HG03565 (cell line): ENCODE results near the gene RBPJL.

Source experiments
- ATAC-seq: cut with Tn5 transposase; IDR thresholded peaks from one replicate; pipeline ENCODE4 v1.9.1; 2021; ENCODE audit warnings: mild to moderate bottlenecking, moderate library complexity; ENCODE audit not compliant: unreplicated experiment

Gene RBPJL

GRCh38 chr20:45293041-45294002, 13.3 kb upstream of the RBPJL start:
- no peak for ATAC-seq

GRCh38 chr20:45294003-45294368, 12.7 kb upstream of the RBPJL start:
- ATAC-seq: no peak

- no peak for ATAC-seq
Observed at GRCh38 chr20:45294659-45295058, 12.0 kb upstream of the RBPJL start.

DNA sequence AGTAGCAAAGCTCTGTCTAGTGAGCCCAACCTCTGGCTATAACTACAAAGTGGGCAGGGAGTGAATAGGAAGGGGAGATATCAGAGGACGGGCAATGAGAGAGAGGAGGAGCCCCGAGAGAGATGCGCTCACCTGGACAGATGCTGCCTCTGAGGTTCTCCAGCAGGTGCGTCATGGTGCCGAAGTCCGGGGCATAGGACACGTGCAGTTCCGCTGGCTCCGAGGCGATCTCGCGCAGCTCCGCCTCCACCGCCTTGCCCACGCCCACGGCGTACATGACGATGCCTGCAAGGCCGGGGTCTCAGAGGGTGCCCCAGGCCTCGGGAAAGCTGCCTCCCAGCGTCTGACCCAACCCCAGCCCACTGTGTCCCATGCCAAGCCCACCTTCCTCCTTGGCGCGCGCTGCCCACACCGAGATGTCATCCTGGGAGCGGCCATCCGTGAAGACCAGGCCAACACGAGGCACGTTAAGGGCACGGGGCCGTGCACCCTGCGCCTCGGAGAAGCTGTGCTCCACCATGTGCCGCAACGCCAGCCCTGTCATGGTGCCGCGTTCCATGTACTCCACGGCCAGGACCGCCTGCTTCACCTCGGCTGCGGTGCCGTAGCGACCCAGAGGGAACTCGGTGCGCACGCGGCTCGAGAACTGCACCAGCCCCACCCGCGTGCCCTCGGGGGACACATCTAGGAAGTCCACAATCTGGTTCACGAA, 8.7 kb upstream of the RBPJL start:
- ATAC-seq: no peak

DNA sequence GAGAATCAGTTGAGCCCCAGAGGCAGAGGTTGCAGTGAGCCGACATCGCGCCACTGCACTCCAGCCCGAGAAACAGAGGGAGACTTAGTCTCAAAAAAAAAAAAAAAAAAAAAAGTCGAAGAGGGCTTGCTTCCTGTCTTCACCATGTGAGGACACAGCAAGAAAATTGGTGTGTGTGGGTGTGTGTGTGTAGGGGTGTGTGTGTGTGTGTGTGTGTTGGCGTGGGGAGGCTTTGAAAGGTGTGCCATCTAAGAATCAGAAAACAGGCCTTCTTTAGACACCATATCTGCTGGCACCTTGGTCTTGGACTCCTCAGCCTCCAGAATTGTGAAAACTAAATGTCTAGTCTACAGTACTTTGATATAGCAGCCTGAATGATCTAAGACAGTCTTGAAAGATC, 6.9 kb upstream of the RBPJL start:
- no peak for ATAC-seq

DNA sequence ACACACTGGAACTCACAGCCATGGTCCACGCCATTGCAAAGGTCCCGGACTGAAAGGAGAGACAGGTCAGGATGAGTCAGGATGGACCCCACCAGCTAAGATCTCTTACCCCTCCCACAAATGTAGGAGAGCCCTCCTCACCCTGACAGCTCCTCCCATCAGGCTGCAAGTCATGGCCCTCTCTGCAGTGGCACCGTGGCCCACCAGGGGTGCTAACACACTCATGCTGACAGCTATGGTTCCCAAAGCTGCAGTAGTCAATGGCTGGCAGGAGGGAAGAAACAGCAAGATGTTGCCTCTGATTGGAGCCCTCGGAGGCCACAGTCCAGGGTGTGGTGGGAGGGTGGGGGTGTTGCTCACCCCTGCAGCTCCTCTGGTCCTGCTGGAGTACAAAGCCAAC, 5.7 kb upstream of the RBPJL start:
- no peak for ATAC-seq

GRCh38 chr20:45301824-45302271, 4.8 kb upstream of the RBPJL start:
- ATAC-seq: no peak

GRCh38 chr20:45303586-45304463, 2.8 kb upstream of the RBPJL start:
- ATAC-seq: no peak

DNA sequence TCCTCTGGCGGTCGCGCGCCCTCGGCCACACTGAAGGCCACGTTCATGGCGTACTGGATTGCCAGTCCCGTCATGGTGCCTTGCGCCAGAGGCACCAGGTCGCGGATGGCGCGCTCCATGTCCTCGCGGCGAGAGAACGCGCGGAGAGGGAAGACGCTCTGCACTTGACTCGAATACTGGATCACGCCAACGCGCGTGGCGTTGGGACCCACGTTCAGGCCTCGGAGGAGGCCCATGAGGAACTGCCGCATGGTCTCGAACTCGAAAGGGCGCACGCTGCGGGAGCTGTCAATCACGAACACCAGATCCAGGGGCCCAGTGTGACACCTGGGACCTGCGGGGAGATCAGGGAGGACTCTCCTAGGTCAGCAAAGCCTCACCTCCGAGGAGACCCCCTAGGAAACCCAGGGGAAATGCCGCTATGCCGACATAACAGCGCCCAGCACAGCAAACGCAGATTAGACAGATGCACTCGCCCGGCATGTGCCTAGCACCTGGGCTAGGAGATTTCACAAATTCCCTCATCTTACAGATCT, 2.1 kb upstream of the RBPJL start:
- no peak for ATAC-seq

GRCh38 chr20:45305262-45305661, 1.4 kb upstream of the RBPJL start:
- ATAC-seq: no peak

DNA sequence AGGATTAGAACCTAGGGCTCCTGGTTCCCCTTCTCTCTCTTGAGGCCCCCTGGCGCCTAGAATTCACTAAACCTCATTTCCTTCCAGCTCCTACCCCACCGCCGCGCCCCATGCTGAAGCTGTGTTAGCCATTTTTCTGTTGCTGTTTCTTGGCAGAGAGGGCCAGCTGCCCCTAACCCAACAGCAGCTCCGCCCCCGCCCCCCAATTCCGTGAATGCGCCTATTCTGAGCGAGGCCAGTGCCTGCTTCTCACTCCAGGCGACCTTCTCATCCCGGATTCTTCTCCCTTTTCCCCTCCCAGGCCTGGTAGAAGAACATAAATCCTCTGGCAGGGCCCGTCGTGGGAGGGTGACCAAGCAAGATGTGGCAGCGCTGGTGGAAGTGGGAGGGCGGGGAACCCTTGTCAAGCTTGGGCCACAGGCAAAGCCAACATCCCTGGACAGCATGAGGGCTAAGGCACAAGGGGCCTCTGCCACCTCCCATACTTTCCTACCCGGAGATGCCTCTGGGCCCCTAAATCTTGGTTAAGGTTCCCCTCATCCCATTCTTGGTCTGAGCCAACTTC, 518 bp downstream of the RBPJL start:
- ATAC-seq: no peak

DNA sequence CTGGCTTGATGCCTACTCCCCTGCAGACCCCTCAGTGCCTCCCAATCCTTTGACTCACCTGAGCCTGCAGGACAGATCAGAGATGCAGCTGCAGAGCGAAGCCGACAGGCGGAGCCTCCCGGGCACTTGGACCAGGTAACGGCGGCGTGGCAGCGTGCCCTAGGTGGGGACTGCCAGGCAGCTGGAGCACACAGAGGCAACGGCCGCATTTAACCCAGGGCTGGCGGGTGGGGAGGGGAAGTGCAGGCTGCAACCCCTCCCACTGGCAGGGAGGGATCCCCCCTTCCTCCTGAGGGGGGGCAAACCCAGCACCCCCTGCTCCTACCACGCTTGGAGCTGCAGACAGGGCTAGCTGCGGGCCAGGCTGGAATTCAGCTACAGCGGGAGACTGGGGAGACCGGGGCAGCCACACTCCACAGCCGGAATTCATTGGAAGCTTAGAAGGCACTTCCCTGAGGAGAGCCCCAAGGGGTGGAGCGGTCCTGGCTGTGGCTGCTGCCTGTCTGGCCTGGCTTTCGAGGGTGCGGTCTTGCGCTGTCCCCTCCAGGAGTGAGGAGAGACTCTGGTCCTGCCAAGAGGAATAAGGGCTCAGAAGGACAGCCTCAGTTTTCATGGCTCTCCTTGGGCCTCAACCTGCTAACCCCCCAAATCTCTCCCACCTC, 1.6 kb downstream of the RBPJL start, which contains the start of gene MATN4:
Gene MATN4, minus strand, starts transcription at position 183 of the 662 bp plus-strand sequence. CDS start 2,717 bp downstream, outside the sequence.
- no peak for ATAC-seq

- no peak for ATAC-seq
Observed at GRCh38 chr20:45309075-45309474, 2.4 kb downstream of the RBPJL start.

GRCh38 chr20:45311589-45312211, 5.1 kb downstream of the RBPJL start:
- ATAC-seq: no peak

DNA sequence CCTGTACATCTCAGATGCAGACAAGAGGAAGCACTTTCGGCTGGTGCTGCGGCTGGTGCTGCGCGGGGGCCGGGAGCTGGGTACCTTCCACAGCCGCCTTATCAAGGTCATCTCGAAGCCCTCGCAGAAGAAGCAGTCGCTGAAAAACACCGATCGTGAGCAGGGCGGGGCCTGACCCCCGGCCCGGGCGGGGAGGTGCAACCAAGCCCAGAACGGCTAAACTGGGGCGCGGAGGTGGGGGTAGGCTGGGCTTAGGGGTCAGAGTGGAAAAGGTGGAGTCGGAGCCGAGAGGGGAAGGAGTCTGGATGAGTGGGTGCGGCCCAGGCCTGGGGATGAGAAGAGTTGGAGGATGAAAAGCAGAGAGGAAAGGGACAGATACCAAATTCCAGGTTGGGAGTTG, 5.6 kb downstream of the RBPJL start:
- no peak for ATAC-seq

DNA sequence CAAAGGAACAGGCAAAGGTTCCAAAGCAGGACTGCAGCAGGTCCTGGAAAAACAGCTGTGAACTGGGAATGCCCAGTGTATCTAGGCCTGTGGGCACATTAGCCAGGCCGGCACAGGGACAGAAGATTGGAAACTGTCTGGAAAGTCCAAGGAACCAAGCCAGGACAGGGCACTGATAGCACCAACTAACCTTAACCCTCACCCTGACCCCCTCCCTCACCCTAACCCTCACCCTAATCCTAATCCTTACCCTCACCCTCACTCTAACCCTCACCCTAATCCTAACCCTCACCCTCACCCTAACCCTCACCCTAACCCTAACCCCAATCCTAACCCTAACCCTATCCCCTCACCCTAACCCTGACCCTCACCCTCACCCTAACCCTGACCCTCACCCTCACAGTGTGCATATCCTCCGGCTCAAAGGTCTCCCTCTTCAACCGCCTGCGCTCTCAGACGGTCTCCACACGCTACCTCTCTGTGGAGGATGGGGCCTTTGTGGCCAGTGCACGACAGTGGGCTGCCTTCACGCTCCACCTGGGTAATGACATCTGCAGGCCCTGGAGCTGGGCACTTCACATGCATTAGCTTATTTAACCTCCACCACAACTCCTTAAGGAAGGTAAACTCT, 6.5 kb downstream of the RBPJL start:
- no peak for ATAC-seq

DNA sequence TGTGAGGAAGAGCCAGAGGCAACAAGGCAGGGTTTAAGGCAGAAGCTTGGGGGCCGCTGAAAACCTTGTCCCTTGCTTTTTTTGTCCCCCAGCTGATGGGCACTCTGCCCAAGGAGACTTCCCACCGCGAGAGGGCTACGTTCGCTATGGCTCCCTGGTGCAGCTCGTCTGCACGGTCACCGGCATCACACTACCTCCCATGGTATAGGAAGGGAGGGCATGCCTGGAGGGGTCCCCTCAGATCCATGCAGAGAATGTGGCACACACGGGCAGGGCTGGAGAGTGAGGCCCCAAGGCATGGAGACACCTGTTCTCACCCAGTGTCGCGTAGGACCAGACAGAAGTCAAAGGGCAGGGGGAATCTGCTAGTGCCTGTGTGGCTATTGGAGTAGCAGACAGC, 7.3 kb downstream of the RBPJL start:
- ATAC-seq: no peak

DNA sequence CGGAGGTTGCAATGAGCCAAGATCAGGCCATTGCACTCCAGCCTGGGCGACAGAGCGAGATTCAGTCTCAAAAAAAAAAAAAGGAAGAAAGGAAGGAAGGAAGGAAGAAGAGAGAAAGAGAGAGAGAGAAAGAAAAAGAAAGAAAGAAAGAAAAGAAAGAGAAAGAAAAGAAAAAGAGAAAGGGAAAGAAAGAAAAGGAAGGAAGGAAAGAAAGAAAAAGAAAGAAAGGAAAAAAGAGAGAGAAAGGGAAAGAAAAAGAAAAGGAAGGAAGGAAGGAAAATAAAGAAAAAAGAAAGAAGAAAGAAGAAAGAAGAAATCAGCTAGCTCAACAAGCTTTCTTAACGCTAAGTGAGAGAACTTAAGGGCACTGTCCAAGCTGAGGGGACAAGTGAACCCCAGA, 9.0 kb downstream of the RBPJL start:
- no peak for ATAC-seq
